Measurements from ENCODE around the gene CACNG8. TPM values are rescaled to one million over a fixed set of nuclear protein-coding genes. Genes with fewer than 3 reads are reported as not detected.

CACNG8 gene
- total RNA-seq, 4 donors from 2014 or later = not detected

DNA sequence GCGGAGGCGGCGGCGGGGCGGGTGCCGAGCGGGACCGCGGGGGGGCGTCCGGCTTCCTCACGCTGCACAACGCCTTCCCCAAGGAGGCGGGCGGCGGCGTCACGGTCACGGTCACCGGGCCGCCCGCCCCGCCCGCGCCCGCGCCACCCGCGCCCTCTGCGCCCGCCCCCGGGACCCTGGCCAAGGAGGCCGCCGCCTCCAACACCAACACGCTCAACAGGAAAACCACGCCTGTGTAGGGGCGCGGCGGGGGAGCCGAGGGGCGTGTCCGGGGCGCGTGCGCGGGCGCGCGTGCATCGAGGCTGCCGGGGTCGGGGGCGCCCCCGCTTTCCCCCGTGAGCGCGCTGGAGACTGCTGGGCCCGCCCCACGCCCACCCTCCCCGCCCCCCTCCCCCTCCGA is 19.9 kb downstream of the CACNG8 start:
- TF ChIP-seq, protein P1, sequence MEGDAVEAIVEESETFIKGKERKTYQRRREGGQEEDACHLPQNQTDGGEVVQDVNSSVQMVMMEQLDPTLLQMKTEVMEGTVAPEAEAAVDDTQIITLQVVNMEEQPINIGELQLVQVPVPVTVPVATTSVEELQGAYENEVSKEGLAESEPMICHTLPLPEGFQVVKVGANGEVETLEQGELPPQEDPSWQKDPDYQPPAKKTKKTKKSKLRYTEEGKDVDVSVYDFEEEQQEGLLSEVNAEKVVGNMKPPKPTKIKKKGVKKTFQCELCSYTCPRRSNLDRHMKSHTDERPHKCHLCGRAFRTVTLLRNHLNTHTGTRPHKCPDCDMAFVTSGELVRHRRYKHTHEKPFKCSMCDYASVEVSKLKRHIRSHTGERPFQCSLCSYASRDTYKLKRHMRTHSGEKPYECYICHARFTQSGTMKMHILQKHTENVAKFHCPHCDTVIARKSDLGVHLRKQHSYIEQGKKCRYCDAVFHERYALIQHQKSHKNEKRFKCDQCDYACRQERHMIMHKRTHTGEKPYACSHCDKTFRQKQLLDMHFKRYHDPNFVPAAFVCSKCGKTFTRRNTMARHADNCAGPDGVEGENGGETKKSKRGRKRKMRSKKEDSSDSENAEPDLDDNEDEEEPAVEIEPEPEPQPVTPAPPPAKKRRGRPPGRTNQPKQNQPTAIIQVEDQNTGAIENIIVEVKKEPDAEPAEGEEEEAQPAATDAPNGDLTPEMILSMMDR (IDR thresholded peaks at IDR 0.05) = no peak
- ATAC-seq (ENCODE audit: low FRiP score) (no peak), DNase-seq (ENCODE audit: low spot score) (no peak)

DNA sequence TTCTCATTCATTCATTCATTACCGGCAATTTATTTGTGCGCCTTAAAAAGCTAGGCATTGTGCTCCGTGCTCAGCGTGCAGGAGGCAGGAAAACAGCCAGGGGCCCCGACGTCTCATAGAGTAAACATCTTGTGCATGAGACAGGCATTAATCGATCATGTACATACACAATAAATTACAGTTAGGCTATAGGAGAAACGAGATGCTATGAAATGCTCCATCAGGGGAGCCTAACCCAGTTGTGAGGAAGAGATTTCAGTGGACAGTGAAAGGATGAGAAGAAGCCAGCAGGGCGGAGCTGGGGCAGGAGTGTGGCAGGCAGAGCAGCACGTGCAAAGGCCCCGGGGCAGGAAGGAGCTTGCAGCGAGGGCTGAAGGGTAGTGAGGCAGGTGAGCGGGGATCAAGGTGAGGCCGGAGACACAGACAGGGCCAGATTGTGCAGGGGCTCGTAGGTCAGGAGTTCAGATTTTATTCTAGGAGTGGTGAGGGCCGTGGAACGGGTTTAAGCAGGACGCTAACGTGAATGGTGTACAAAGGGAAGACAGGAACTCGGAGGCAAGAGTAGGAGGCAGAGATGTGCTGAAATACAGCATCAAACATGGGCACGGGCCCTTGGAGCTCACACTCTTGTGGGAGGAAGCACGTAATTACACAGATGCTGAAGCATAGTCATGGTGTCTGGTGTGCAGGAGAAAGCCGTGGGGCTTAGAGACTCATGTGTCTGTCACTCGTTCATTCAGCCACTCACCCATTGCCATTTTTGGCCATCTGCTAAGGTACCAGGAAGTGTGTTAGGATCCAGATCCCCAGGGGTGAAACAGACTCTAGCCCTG is 20.9 kb downstream of the CACNG8 start:
- ATAC-seq (ENCODE audit: low FRiP score) = no peak
- TF ChIP-seq, protein P1 (IDR thresholded peaks at IDR 0.05) = no peak
- DNase-seq (ENCODE audit: low spot score) = no peak

DNA sequence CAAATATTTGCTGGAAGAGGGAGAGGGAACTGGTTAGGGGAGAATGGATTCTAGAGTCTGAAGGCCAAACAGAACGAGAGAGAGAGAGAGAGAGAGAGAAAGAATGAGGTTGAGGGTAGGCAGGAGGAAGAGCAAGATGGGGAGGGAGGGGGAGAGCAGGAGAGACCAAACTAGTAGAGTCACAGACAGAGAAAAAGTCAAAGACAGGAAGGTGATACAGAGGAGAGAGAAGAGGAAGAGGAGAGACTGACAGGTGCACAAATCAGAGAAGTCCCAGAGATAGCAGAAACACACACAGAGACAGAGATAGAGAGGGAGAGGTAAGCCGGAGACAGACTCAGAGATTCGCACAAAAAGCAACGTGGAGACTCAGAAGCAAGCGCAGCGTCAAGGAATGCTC is 23.1 kb downstream of the CACNG8 start:
- ATAC-seq (ENCODE audit: low FRiP score) (no peak), DNase-seq (ENCODE audit: low spot score) (no peak)
- TF ChIP-seq, protein P1 (IDR thresholded peaks at IDR 0.05) = no peak

DNA sequence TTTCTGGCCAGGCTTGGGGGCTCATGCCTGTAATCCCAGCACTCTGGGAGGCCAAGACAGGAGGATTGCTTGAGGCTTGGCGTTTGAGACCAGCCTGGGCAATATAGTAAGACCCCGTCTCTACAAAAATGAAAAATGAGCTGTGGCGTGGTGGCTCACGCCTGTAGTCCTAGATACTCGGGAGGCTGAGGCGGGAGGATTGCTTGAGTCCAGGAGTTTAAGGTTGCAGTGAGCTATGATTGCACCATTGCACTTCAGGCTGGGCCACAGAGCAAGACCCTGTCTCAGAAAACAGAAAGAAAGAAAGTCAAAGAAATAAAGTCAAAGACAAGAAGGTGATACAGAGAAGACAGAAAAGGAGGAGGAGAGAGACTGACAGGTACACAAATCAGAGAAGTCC is 26.2 kb downstream of the CACNG8 start:
- DNase-seq (ENCODE audit: low spot score) (no peak), ATAC-seq (ENCODE audit: low FRiP score) (no peak)
- TF ChIP-seq, protein P1 (IDR thresholded peaks at IDR 0.05) = no peak

DNA sequence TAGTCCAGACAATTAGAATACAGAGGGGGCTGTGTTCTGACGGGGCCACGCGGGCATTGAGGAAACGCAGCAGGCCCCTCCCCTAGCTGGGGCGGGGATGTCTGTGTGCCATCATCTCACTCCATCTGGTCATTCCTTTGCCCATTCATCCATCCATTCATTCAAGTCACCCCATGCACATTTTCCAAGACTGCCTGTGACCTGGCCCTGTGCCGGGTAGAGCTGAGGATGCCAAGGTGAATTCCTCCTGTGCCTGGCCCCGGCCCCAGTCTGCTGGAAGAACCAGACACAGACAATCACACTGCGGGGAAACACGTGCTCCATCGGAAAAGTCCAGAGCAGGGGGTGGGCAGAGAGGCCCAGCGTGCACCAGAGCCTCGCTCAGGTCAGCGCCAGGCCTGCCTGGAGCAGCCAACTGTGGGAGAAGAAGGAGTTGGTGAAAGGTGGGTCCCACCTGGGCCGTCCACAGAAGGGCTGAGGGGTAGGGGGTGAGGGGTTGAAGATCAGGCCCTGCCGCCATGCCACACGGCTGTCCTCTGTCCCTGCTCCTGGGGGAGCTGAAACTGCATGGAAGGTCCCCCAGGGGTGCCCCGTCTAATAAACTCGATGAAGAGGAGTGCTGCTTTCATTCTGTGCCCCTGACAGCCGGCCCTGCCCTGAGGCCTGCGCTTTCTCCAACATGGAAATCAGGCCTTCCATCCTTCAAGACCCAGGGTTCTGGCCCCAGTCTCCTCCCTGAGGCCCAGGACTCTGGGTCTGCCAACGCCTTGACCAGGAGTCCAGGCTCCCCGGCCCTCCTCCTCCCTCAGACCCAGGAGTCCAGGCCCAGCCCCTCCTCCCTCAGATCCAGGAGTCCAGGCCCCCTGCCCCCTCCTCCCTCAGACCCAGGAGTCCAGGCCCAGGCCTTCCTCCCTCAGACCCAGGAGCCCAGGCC is 27.1 kb downstream of the CACNG8 start:
- DNase-seq (ENCODE audit: low spot score) = no peak
- TF ChIP-seq, protein P1 (IDR thresholded peaks at IDR 0.05) = no peak
- ATAC-seq (ENCODE audit: low FRiP score) = no peak

DNA sequence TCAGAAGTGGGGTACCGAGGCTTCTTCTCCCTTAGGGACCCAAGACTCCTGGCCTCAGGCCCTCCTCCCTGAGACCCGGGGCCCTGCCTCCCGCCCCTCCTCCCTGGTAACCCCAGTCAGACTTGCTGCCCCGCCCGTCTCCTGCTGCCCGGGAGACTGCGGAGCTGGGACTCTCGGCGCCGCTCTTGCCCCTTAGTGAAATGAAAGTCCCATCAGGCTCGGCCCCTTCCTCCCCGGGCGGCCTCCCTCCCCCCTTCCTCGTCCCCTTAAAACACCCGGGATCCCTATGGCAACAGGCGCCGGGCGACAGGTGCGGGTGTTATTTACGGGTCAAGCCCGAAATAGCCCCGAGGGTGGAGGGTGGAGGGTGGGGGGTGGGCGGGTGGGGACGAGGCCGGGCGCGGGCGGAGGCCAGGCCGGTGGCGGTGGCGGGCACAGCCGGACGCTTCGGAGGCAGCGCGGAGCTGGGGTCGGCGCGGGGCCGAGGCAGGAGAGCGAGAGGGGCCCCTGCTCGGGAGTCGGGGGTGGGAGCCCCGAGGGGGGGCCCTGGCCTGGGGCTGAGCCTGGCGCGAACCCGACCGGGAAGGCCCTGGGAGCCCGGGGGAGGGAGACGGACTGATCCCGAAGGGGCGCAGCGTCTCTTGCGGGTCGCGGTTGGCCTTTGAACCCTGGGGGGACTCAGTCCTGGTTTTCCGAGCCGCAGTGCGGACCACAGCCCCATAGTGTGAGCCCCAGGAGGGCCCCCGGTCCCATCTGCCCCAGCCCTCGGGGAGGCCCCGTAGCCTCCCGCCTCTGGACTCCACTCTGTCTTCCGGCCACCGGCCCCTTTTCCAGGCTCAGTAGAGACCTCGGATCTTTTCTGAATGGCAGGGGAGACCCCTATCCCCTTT is 28.7 kb downstream of the CACNG8 start, which contains the start of gene CACNG6:
Gene CACNG6, plus strand, starts transcription at position 414 of the 890 bp plus-strand sequence. CDS start 1,241 bp downstream, outside the sequence.
- DNase-seq (ENCODE audit: low spot score) (no peak), ATAC-seq (ENCODE audit: low FRiP score) (no peak)
- TF ChIP-seq, protein P1 (IDR thresholded peaks at IDR 0.05) = no peak

All from omental fat pad (tissue), 4 donors.